NOMO-1 (cell line): ENCODE measurements around the gene DNAJB8.

Experiments
- DNase-seq, 2 experiments: peaks; one replicate each; lab custom pipeline; 2025; ENCODE audit not compliant: unreplicated experiment in 2 of 2; lab: John Stamatoyannopoulos, UW

Gene DNAJB8

DNA sequence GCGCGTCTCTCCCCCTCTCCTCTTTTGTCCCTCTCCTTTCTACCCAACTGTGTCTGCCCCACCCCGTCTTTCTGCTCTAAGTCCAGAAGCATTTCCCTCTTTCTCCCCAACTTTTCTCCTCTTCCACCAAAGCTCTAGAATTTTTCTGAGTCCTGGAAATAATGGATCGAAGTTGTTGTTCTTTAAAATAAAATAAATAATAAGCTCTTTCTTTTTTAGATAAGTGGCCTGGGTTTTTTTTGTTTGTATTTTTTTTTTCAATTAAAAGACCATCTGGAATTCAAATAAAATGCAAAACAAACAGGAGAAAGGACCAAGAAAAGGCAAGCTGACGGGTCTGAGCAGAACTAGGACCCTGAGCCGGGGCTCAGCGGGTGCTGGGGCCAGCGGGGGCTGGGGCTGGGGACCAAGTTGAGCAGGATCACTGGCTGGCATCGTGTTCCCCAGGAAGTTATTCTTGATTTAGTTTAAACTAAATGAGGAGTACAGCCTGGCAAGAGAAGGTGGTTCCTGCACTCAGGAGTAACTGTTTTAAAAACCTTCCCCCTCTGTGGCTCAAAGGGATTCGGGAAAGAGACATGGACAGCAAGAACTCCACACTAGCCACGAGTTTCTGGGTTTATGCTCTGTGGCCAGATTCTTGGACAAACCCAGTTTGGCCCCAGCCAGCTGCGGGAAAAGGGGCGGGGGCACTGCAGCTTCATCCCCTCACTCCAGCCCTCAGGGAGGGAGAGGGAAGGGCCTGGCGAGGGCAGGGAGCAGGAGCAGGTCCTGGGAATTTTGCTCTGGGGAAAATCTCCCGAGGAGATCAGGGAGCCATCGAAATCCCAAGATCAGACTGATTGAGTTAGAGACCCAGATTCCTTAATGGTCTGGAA is 18.0 kb upstream of the DNAJB8 start:
- DNase-seq = no peak

DNA sequence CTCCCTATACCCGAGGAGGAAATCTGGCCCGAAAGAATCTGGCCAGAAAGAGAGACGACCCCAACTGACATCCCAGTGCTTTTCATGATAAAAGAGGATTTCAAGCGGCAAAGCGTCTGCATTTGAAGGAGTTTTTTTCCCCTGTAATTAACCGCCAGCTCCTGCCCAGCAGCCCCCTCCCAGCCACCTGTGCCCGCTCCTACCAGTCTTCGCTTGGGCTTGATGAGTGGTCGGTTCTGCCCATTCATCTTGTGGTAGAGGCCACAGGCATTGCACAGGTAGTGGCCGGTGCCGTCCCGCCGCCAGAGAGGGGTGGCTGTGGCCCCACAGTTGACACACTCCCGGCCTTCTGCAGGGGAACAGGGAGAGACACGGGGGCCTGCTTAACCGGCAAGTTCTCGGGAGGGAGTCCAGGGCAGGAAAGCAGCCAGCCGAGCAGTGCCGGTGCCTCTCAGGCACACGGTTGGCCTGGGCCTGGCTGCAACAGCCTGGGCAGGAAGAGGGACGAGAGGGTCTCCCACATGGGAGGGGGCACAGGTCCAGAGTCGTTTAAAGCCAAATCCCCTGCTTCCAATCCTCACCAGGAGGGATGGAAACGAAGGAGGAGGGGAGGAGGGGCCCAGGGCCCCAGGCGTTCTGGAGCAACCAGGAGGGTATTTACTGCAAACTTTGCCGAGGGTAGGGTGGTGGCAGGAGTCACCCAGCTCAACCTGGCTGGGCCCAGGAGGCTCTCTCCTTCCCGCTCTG is 17.1 kb upstream of the DNAJB8 start:
- no peak for DNase-seq

DNA sequence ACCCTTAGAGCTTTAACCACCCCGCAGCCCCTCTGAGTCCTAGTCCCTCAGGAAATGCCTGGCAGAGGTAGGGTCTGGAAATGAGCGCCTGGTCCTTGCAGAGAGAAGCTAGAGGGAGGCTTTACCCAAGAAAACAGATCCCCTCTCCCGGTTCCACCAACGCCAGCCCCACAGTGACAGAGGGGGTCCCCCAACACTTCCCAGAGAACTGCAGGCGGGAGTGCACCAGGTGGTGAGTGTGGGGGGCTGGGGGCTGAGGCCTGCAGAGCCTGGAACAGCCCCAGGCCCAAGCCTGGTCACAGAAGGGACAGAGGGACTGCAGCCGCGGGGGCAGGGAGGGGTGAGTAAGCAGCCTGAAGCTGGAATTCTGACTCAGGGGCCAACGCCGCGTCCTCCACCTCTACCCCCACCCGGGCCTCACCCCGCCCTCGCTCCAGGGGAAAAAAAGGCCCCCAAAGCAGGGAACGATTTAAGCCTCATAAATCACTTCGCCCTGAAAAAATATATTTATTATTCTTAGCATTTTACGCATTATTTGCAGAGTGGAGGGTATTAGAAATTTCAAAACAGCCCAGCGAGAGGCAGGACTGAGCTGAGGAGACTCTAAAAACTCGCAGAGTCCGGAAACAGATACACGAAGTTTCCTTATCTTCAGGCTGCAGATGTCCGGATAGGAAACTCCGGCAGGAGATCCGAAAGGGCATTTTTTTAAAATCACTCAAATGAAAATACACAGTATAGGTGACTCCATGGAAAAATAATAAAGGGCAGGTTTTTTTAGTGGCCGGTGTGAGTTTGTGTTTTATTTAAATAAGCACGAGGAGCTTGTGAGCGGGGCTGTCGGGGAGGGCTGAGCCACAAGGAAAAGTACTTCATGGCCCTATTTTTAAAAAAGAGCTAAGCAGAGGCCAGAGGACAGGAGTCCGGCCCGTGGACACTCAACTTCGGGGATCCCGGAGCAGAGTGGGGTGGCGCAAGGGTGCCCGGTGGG is 16.3 kb upstream of the DNAJB8 start:
- no peak for DNase-seq

DNA sequence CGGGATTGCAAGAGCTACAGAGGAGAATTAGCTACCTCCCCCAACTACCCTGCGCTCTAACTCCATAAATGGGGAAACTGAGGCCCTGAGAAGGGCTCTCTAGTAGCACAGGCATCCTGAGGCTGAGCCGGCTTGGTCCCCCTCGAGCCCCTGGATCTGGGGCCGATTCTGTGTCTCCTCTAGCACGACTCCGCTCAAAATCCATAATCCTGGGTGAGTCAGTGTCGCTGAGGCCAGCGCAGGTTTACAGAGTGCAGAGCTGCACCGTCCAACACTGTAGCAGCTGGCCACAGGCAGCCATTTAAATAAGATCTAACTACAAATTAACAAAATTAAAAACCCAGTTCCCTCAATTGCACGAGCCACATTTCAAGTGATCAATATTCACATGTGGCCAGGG is 15.5 kb upstream of the DNAJB8 start:
- no peak for DNase-seq

DNA sequence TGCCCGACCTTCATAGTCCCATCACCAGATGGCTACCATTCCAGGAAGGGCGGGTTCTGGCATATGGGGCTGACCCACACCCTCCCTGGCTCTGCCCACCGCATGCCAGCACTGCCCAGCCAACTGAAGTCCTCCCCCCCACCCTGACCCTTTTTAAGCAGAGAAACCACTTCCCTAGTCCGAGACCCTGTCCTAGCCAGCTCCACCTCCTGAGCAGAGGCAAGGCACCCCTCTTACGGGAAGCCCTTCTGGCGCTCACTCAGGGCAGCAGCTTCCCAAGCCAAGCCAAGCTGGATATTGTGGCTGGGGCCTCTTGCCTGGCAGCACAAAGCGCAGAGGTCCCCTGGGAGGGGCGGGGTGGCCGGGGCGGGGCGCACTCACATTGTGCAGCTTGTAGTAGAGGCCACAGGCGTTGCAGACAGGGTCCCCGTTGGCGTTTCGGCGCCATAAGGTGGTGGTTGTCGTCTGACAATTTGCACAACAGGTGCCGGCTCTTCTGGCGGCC is 14.8 kb upstream of the DNAJB8 start:
- DNase-seq = no peak

DNA sequence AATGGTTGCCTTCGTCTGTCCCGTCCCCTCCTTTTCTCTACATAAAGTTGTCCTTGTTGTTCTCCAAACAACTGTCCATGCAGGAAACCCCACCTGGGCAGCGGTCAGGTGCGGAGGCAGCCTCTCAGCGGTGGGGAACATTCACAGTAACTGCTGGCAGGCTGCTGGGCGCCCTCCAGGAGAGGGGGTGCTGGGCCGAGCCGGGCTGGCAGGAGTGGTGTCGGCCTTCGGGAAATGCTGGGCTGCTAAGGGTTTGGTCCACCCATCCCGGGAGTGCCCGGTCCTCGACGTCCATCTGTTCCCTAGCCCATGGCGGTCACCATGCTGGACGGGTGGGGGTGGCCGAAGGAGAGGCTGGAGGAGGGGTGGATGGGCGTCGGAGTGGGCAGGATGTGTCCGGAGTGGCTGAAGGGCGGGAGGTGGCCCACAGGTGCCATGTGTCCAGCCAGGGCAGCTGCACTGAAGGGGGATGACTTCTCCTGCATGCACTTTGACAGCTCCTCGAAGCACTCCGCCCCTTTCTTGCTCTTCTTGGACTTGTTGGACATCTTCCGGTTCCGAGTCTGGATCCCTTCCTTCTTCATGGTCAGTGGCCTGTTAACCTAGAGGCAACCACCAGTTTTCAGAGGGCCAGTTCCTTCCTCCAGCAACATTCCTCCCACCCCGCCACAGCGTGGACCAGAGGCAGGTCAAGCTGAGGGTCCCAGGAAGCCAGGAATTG is 14.2 kb upstream of the DNAJB8 start:
- DNase-seq = no peak

DNA sequence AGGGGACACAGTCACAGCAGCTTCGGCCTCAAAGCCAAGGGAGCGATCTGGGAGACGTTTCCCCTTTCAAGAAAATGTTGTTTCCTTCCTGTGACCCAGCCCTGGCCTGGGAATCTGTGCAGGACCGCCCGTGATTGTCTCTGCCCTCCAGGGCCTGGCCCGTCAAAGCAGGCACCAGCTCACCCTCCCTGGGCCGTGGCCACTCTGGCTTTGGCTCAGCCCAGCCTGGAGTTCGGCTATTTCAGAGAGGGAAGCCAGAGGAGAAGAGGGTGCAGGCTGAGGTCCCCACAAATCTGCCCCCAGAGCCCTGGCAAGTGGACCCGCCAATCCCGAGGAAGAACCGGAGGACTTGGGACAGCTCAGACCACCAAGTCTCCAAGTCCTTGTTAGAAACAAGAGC is 13.6 kb upstream of the DNAJB8 start:
- DNase-seq = no peak

DNA sequence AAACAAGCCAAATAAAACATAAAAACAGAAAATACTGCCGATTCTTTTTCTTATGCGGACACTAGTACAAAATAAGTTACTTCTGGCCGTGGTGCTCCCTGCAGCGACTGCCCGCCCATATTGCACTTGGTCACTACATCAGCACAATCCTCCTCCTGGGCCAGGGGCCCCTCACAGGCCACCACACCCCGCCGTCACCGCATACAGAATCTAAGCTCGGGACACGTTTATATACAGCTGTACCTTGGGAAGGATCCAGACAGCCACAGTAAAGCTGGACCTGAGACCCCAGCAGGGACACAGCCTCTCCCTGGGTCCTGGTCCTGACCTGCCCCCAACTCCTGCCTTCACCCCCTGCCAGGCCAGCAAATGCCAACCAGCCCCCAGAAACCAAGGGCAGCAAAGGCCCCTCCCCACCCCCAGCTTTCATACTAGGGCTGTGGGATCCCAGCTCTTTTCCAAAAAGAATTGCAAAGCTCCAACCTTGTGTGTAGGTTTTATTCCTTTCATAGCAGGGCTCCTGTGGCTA is 12.9 kb upstream of the DNAJB8 start:
- DNase-seq = no peak

DNA sequence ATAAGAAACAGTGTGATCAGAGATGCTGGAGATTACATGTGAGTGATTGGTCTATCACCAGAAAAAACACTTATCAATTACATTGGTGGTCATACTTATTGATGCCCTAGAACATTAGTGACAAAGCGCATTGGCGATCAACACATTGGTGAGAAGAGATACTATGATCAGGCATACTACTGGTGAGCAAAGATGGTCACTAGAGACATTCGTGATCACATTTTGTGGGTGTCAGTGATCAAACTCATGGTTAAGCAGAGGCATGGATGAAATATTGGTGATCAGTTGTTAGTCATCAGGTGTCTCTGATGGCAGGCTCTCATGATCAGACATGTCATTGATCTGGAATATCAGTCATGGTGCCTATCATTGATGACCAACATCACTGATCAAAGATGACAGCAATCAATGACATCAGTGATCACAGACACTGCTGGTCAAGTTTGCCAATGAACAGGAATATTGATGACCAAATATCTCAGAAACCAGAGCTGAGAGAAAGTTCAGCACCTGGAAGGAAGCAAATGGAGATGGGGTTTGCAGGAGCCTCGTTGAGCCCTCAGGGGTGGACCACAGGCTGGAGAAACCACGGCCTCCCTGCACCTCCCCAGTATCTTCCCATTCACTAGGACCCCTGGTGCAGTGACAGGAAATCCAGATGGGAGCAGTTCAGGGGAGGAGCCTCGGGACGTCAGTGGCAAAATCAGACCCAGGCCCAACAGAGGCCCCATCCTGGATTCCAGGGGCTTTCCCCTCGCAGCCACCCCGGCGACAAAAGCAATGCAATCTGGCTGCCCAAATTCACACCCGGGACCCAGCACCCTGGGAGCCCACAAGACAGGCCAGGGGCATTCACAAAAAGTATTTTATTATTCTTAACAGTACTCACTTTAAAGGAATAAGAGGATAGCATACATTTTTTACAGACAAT is 12.2 kb upstream of the DNAJB8 start:
- no peak for DNase-seq

DNA sequence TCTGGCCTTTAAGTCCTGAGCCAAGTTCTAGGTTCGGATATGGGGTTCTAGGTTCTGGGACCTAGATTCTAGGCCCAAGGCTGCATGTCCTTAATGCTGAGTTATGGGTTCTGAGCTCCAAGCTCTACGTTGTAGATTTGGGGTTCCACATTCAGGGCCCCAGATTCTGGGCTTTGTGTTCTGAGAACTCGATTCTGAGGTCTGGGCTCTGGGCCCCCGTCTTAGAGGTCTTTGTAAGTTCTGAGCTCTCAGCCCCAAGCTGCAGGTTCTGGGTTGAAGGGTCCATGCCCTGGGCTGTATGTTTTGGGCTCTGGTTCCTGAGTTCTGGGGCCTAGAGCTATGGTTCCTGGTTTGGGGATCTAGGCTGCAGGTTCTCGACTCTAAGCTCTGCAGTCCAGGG is 10.0 kb upstream of the DNAJB8 start:
- no peak for DNase-seq

DNA sequence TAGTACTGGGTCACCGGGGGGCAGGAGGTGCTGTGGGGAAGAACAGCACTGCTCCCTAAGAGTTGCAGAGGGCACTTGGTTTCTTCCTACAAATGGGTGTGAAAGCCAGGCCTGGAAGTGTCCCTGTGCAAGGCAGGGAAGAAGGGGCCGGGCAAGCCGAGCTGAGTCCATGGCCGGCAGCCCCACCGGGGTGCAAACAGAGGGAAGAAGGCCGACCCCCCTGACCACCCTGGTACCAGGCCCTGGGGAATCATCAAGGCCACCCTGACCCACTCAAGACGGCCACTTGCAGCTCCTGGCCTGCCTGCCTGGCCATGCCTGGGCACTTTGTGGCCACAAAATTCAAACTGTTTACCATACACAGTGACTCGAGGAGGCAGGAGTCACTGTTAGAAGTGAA is 8.7 kb upstream of the DNAJB8 start:
- DNase-seq = no peak

DNA sequence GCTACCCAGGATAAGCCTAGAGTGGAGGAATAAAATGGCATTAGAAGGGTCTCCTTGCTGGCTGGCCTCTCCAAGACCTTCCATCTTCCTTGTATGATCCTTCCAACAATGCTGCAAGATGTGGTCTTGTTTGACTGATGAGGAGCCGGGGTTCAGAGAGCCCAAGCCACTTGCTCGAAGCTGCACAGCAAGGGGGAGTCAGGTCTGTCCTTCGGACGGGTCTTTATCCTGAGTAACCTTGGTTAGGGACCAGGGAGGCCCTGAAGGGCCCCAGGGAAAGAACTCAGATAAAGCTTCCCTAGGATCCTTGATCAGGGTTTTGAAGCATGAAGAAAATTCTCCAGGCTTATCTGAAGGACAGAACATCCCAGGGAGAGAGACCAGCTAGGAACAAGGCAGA is 7.0 kb upstream of the DNAJB8 start:
- DNase-seq = no peak

DNA sequence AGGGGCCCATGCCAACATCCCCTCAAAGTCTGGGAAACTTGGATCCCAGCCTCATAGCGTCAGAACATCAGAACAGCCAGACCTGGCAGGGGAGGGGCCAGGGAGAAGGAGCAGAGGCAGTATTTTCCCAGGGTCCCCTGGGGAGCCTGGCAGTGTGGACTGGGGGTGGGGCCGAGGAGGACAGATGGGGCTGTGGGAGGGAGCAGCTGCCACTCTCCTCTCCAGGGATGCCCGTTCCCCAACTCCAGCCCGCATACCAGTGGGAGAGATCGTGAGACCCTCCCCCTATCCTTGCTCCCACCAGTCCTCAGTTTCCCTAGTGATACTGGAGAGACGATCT is 6.5 kb upstream of the DNAJB8 start:
- no peak for DNase-seq

DNA sequence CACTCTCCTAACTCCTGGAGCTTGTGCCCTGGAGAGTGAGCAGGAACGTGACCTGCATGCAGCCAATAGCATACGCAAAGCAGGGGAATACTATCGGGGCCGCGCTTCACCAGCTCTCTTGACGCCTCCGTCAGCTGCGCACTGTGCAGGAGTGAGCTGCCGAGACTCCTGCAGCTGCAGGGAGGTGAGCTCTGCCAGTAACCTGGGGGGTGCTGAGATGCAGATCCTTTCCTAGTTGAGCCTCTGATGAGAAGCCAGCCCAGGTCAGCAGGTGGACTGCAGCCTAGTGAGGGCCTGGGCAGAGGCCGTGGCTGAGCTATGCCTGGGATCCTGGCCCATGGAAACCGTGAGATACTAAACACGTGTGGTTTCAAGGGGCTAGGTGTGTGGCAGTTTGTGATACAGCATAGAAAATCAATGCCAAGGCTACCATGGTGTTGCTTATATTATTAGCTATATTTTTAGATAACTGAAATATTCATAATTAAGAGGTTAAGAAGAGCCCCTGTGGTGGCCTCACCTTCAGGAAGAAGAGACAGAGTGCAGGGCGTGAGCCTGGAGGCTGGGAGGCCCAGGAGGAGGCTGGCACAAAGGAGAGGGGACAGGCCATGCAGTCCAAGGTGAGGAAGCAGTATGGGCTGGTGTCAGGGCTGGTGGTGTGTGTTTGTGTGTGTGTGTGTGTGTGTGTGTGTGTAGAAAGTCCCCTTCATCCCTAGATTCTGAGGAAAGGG is 5.9 kb upstream of the DNAJB8 start:
- DNase-seq = no peak

DNA sequence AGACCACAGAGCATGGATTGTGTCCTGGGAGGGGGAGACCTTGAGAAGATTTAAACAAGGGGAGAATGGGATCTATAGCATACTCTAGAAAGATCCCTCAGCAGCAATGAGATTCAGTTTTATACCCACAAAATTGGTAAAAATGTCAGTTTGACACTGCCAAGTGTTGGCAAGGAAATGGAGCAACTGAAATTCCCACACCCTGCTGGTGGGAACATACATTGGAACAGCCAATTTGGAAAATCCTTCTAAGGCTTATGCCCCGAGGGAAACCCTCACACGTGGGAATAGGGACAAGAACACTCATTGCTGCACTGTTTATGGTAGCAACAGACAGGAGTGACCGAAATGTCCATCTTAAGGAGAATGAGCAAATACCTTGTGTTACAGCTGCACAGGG is 5.0 kb upstream of the DNAJB8 start:
- no peak for DNase-seq

DNA sequence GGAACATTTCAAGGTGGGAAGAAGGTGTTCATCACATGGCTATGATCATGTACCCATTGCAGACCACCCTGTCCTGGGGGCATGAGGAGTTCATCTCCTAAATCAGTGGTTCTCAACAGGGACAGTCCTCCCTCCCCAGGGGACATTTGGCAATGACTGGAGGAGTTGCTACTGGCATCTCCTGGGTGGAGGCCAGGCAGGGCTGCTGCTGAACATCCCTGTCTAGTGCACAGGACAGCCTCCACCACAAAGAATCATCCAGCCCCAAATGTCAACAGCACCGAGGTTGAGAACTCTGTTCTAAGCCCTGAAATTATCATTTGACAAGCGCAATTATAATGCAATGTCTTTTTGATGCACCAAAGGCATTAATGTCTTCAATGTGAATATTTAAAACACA is 4.4 kb upstream of the DNAJB8 start:
- DNase-seq = no peak

DNA sequence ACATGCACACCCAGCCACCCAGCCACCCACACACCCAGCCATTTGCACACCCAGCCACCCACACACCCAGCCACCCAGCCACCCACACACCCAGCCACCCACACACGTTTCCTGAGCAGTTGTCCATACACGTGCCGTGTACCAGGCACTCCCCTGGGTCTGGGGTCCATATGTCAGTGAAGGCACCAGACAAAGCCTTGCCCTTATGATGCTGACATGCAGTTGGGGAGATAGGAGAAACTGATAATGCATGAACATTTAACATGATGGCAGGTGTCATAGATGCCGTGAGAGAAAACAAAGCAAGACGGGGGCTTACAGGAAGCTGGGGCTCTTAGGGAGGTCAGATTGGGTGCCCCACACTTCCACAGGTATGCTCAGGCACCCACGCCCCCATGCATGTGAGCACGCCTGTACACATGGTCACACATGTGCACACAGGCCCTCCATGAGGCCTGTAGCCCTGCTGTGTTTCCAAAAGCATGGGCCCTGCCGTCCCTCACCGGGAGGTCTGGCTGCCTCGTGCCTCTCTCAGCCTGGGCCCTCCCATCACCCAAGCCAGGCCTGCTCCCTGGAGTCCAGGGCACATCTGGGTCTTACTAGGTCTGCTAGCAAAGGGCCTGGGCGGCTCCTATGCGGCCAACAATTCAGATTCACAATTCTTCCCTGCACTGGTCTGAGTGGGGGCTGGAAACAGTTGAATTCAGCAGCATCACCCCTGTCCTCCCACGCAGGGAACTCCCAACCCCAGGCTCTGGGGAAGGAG is 3.6 kb upstream of the DNAJB8 start:
- DNase-seq = no peak

DNA sequence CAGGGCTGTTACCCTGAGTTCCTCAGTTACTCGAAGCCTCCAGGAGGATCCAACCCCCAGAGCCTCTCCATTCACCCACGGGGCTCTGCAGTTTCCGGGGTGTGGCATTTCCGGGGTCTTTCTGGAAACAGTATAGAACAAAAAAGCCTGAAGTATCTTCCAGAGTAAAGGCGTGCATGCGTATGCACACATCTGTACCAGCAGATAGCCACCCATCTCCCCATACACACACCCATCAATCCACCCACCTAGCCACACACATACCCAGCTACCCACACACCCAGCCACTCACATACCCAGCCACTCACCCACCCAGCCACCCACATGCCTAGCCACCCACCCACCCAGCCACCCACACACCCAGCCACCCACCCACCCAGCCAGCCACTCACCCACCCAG is 2.9 kb upstream of the DNAJB8 start:
- no peak for DNase-seq
